Mesothelial cell of epicardium (in vitro differentiated cells): ENCODE data around the gene TBC1D5. TPM values are rescaled to one million over a fixed set of nuclear protein-coding genes. Genes with fewer than 3 reads are reported as not detected.

Experiments used
- DNase-seq, 2 experiments: peaks; one replicate each; pipeline ENCODE4 v3.0.0; 2021; ENCODE audit warnings: low spot score in 2 of 2; ENCODE audit not compliant: unreplicated experiment in 2 of 2
- H3K27ac Mint-ChIP-seq: 2 replicates; pipeline ENCODE4 v1.8.0; 2021; ENCODE audit warnings: mixed read lengths
- H3K27me3 Mint-ChIP-seq: 2 replicates; pipeline ENCODE4 v1.8.0; 2021; ENCODE audit warnings: low read depth, mixed read lengths
- H3K36me3 Mint-ChIP-seq: 2 replicates; pipeline ENCODE4 v1.8.0; 2021; ENCODE audit warnings: mixed read lengths
- H3K4me1 Mint-ChIP-seq: 2 replicates; pipeline ENCODE4 v1.8.0; 2021; ENCODE audit warnings: mixed read lengths
- H3K4me3 Mint-ChIP-seq: 2 replicates; pipeline ENCODE4 v1.8.0; 2021; ENCODE audit warnings: mild to moderate bottlenecking, moderate library complexity, mixed read lengths
- H3K9me3 Mint-ChIP-seq: 2 replicates; pipeline ENCODE4 v1.8.0; 2021; ENCODE audit warnings: mixed read lengths
- total RNA-seq: library from RNA; stranded (reverse); gene quantifications from 3 replicates; pipeline ENCODE4 v1.2.1, GENCODE V29; 2021
- TF ChIP-seq, protein P1 (sequence below): fragments of 200-600 bp; sonication (generic); IDR thresholded peaks from one replicate; pipeline ENCODE4 v1.5.0; 2021; ENCODE audit warnings: antibody characterized with exemption; ENCODE audit not compliant: unreplicated experiment

The TBC1D5 gene
- total RNA-seq, 1 donor from 2014 or later, result 75.3 TPM

DNA sequence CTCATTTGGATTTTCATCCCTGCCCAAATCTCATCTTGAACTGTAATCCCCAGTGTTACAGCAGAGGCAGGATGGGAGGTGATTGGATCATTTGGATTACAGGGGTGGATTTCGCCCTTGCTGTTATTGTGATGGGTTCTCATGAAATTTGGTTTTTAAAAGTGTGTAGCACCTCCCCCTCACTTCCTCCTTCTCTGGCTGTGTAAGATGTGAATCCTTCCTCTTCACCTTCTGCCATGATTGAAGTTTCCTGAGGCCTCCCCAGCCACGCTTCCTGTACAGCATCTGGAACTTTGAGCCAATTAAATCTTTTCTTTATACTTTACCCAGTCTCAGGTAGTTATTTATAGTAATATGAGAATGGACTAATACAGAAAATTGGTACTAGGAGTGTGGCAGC is 540.9 kb downstream of the TBC1D5 start:
- no peak for DNase-seq
- Mint-ChIP-seq H3K27ac (no peak overlapping the region), H3K4me1 (no peaks in the 10 kb centered on the region), H3K4me3 (no peak overlapping the region), H3K36me3 (peaks cover 40% of the 10 kb centered on the region), H3K27me3 (no peaks in the 10 kb centered on the region), H3K9me3 (peaks cover 21% of the 10 kb centered on the region)
- TF ChIP-seq, protein P1, sequence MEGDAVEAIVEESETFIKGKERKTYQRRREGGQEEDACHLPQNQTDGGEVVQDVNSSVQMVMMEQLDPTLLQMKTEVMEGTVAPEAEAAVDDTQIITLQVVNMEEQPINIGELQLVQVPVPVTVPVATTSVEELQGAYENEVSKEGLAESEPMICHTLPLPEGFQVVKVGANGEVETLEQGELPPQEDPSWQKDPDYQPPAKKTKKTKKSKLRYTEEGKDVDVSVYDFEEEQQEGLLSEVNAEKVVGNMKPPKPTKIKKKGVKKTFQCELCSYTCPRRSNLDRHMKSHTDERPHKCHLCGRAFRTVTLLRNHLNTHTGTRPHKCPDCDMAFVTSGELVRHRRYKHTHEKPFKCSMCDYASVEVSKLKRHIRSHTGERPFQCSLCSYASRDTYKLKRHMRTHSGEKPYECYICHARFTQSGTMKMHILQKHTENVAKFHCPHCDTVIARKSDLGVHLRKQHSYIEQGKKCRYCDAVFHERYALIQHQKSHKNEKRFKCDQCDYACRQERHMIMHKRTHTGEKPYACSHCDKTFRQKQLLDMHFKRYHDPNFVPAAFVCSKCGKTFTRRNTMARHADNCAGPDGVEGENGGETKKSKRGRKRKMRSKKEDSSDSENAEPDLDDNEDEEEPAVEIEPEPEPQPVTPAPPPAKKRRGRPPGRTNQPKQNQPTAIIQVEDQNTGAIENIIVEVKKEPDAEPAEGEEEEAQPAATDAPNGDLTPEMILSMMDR, result no peak

DNA sequence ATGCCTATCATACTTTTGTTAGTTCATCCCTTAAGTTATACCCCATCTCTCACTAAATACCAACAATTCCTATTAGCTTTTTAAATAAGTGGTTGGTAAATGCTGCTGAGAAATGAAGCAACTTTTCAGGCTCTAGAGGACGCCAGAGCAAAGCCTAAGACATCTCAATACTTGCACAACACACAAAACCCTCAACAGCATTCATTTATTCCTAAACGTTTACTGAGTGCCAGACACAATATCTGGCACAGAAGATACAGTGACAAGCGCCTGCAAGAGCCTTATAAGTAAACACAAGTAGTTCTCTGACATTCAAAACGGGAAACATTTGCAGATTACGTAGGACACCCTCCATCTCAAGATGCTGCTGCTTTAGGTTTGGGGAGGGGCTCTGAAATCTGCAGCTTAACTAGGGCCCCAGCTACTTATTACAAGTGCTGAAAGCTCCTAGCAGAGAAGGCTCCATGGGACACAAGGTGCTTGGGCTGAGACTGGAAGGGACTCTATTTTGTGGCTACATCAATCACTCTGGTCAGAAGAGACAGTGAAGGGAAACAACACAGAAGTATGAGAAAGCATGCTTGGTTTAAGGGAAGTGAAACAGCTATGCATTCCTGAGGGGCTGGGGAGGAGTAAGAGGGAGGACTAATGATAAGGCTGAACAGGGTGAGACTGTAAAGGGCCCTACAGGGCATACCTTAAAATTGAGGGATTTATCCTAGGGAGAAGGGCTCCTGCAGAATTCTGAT is 546.4 kb downstream of the TBC1D5 start:
- no peak for DNase-seq
- peaks cover 7% of the 10 kb centered on the region for H3K36me3 Mint-ChIP-seq
- peak overlapping the region; percentile 0 for H3K27ac Mint-ChIP-seq
- peaks cover 6% of the 10 kb centered on the region for H3K4me1 Mint-ChIP-seq
- TF ChIP-seq, protein P1, result no peak
- H3K4me3 Mint-ChIP-seq, result no peak overlapping the region
- H3K9me3 Mint-ChIP-seq, result no peaks in the 10 kb centered on the region
- H3K27me3 Mint-ChIP-seq, result no peaks in the 10 kb centered on the region

- Mint-ChIP-seq H3K27ac (no peak overlapping the region), H3K4me3 (no peak overlapping the region), H3K9me3 (no peaks in the 10 kb centered on the region), H3K27me3 (no peaks in the 10 kb centered on the region), H3K36me3 (peaks cover 3% of the 10 kb centered on the region), H3K4me1 (peaks cover 6% of the 10 kb centered on the region)
- TF ChIP-seq, protein P1, result no peak
- no peak for DNase-seq
Measured at GRCh38 chr3:17195192-17195611, 547.2 kb downstream of the TBC1D5 start.

DNA sequence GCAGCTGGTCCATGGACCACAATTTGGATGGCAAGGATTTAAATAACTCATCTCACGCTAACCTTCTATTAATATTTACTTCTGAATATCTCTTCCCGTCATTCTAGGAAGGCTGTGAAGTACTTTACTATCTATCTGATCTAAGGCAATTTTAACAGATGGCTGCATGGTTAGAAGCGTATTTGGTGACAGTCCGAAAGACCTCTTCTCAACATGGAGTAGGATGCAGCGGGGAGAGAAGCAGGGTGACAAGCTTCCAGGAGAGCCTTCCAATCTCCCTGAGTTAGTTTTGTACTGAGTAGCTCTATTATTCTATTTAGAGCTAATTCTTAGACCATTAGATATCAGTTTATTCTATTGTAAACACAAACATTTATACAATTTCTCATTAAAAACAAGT is 548.3 kb downstream of the TBC1D5 start:
- Mint-ChIP-seq H3K36me3 (no peaks in the 10 kb centered on the region), H3K4me1 (peaks cover 6% of the 10 kb centered on the region), H3K4me3 (no peak overlapping the region), H3K27ac (no peak overlapping the region), H3K9me3 (no peaks in the 10 kb centered on the region), H3K27me3 (no peaks in the 10 kb centered on the region)
- TF ChIP-seq, protein P1, result no peak
- DNase-seq, result no peak

DNA sequence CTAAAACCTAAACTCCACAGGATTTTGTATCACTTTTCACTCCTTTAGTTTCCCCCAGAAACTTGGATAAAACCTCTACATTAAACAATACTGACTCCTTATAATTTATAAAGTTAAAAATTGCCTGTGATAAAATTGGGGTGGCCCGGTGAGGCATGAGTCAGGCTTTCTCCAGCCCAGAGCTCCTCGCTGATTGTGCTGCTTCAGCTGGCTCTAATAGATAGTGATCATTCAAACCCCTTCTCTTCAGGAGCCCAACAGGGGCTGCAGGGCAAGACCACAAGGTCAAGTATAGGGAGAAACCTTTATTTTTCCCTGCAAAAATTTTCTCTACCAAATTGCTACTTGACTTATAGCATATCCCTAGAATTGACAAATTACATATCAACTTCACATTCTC is 549.4 kb downstream of the TBC1D5 start:
- TF ChIP-seq, protein P1, result no peak
- Mint-ChIP-seq H3K36me3 (no peaks in the 10 kb centered on the region), H3K4me1 (peaks cover 8% of the 10 kb centered on the region), H3K27me3 (no peaks in the 10 kb centered on the region), H3K27ac (no peak overlapping the region), H3K9me3 (no peaks in the 10 kb centered on the region), H3K4me3 (no peak overlapping the region)
- DNase-seq, result no peak
